NCI-H2196 (cell line): ENCODE measurements around the gene SH2D4B.
A peak's percentile ranks its signal among the peaks of the same experiment; 100 is the strongest.

Source experiments
- DNase-seq: peaks from one replicate; lab custom pipeline; 2025; ENCODE audit not compliant: unreplicated experiment; lab: John Stamatoyannopoulos, UW

SH2D4B gene

GRCh38 chr10:80630324-80630723 lies 92.6 kb downstream of the SH2D4B start:
- DNase-seq, result no peak

- no peak for DNase-seq
These were observed 95.0 kb downstream of the SH2D4B start for GRCh38 chr10:80632742-80633141.

- no peak for DNase-seq
These were observed 95.7 kb downstream of the SH2D4B start for GRCh38 chr10:80633383-80633860.

- DNase-seq, result no peak
These were observed 96.2 kb downstream of the SH2D4B start for GRCh38 chr10:80633910-80634309.

- DNase-seq, result no peak
These were observed 105.0 kb downstream of the SH2D4B start for GRCh38 chr10:80642661-80643060.

- DNase-seq, result no peak
These were observed 108.7 kb downstream of the SH2D4B start for GRCh38 chr10:80646366-80646765.

- DNase-seq, result no peak
These were observed 109.6 kb downstream of the SH2D4B start for GRCh38 chr10:80647173-80647833.

GRCh38 chr10:80648106-80648505 lies 110.4 kb downstream of the SH2D4B start:
- no peak for DNase-seq

- no peak for DNase-seq
These were observed 111.5 kb downstream of the SH2D4B start for GRCh38 chr10:80649183-80649582.

GRCh38 chr10:80655898-80656297 lies 118.2 kb downstream of the SH2D4B start:
- DNase-seq, result no peak

GRCh38 chr10:80658068-80658467 lies 120.4 kb downstream of the SH2D4B start:
- no peak for DNase-seq

- no peak for DNase-seq
These were observed 121.6 kb downstream of the SH2D4B start for GRCh38 chr10:80659289-80659688.

GRCh38 chr10:80660266-80660665 lies 122.6 kb downstream of the SH2D4B start:
- DNase-seq, result no peak

- no peak for DNase-seq
These were observed 123.0 kb downstream of the SH2D4B start for GRCh38 chr10:80660736-80661135.

GRCh38 chr10:80661526-80661925 lies 123.8 kb downstream of the SH2D4B start:
- DNase-seq, result no peak

- peak; percentile 43 for DNase-seq
These were observed 124.9 kb downstream of the SH2D4B start for GRCh38 chr10:80662429-80663261.

- peak; percentile 53 for DNase-seq
These were observed 126.5 kb downstream of the SH2D4B start for GRCh38 chr10:80664071-80664680.

GRCh38 chr10:80669485-80669884 lies 131.8 kb downstream of the SH2D4B start:
- DNase-seq, result no peak

- no peak for DNase-seq
These were observed 133.1 kb downstream of the SH2D4B start for GRCh38 chr10:80670774-80671173.

- DNase-seq, result no peak
These were observed 134.1 kb downstream of the SH2D4B start for GRCh38 chr10:80671847-80672246.

GRCh38 chr10:80672613-80673012 lies 134.9 kb downstream of the SH2D4B start:
- no peak for DNase-seq

- DNase-seq, result no peak
These were observed 137.1 kb downstream of the SH2D4B start for GRCh38 chr10:80674809-80675208.
